NCI-H446 (cell line): ENCODE measurements around the gene ZSWIM6.

Experiments
- DNase-seq, 2 experiments: peaks; one replicate each; lab custom pipeline; 2025; lab: John Stamatoyannopoulos, UW

The ZSWIM6 gene

GRCh38 chr5:61549530-61549929 is 217.5 kb downstream of the ZSWIM6 start:
- DNase-seq = no peak

GRCh38 chr5:61551637-61552313 is 219.7 kb downstream of the ZSWIM6 start:
- DNase-seq = no peak

DNA sequence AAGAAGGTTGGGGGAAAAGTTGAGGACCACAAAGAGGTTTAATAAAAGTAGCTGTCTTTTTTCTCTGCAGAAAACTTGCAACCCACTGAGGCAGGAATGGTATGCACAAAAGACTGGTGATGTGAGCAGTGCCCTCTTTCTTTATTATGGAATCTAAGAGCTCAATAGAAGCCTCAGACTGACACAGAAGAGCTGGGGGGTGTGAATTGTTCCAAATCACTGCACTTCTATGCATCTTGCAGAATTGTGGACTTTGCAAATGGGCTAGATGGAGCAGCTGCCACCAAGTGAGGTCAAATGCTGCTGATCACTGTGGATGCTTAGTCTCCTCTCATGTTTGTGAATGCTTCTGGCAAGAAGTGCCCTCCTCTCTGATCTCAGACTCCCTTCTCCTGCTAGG is 227.1 kb downstream of the ZSWIM6 start:
- no peak for DNase-seq

- no peak for DNase-seq
These were observed 227.7 kb downstream of the ZSWIM6 start for GRCh38 chr5:61559722-61560121.

DNA sequence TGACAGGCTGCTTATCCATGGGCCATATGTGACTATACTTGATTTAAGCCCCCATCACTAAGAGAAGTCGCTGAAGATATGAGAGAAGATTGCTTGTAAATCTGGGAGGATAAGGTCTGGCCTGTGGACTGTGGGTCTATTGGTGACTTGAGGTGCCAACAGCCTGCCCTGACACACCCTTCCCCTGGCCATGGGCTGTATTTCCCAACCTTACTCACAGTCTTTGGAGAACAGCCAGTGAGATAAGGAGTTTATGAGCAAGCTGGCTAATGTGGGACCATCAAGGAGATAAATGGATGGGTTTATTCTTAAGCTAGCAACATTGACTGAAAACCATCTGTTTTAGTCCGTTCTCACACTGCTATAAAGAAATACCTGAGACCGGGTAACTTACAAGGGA is 231.3 kb downstream of the ZSWIM6 start:
- no peak for DNase-seq

DNA sequence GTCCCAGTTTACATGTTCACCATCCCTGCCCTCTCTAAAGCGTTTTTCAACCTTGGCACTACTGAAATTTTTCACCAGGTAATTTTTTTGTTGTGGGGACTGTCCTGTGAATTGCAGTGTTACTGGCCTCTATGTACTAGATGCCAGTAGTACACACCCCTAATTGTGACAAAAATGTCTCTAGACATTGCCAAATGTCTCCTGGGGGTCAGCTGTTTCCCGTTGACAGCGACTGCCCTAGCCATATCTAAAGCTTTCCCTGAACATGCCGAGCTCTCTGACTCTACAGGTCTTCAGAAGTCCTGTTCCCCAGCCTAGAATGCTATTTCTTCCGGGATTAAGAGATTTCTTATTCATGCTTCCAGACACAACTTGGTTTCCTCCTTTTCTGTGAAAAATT is 235.3 kb downstream of the ZSWIM6 start:
- no peak for DNase-seq

GRCh38 chr5:61569353-61569752 is 237.3 kb downstream of the ZSWIM6 start:
- no peak for DNase-seq

GRCh38 chr5:61570767-61571166 is 238.7 kb downstream of the ZSWIM6 start:
- no peak for DNase-seq

DNA sequence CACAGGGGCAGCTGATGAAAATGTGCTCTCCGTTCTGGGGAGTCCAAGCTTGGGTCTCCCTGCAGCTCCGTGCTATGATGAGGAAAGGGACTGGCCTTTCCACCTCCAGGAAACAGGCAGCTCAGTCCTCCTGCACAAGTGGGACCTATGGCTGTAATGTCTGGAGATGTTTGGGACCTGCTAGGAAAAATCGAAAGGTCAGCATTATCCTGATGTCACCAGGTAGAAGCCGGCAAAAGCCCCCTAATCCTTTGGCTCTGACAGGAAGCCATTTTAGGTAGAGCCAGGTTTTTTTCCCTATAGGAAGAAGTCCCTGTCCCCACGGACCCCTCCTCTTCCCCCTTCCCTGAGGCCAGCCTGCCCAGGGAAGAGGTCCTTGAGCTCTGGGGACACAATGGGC is 240.9 kb downstream of the ZSWIM6 start:
- DNase-seq = no peak

DNA sequence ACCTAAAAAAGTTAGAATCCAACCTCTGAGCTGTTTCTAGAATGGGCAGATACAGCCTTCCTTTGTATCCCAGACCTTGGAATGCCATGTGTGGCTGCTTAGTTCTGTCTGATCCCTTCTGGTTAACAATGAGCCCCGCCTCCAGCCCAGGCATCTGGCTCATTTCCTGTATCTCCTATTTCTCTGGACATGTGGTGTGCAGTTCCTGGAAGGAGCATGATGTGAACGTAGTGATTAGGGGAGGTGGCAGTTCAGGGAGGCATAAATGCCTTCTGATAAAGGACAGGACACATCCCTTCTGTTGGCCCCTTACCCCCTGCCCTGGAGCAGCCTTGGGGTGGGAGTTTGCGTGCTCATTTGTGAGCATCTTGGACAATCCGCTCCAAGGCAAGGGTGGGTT is 243.0 kb downstream of the ZSWIM6 start:
- DNase-seq = no peak

DNA sequence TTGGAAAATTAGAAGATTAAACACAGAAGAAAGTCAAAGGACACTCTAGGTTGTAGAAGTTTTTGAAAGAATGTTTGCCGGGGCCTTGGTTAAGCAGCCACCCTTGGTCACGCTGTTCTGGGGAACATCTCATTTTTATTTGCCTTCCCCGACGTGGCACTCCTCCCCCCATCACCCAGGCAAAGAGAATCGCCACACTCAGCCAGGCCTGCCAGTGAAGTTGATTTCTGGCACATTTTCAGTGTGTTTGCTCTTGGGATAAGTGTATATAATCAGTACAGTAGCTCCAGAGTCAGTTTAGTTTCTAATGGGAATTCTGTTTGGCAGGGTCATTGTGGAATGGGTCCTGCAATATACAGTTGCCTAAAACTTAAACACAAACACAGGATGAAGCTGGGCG is 243.5 kb downstream of the ZSWIM6 start:
- peak in 1 of 2 experiments; percentile 4 for DNase-seq

GRCh38 chr5:61576556-61576955 is 244.5 kb downstream of the ZSWIM6 start:
- no peak for DNase-seq

GRCh38 chr5:61578858-61579503 is 246.9 kb downstream of the ZSWIM6 start:
- DNase-seq = no peak

- DNase-seq = no peak
These were observed 250.3 kb downstream of the ZSWIM6 start for GRCh38 chr5:61582205-61582820.

DNA sequence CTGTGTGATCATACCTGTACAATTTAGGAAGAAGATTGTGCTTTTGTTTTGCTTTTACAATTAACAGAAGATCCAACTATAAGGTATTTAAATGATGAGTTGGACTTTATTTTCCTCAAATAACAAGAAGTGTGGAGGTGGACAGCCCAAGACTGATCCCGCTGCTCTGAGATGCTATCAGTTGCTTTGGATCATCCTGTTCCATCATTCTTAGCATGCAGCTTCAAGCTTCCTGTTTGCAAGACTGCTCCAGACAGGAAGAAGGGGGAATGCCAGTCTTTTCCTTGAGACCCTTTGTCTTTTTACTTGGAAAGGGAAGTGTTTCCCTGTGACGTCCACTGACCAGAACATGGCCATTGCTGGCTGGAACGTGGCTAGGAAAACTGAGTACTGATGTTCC is 250.8 kb downstream of the ZSWIM6 start:
- no peak for DNase-seq

- DNase-seq = no peak
These were observed 254.3 kb downstream of the ZSWIM6 start for GRCh38 chr5:61586096-61587084.

DNA sequence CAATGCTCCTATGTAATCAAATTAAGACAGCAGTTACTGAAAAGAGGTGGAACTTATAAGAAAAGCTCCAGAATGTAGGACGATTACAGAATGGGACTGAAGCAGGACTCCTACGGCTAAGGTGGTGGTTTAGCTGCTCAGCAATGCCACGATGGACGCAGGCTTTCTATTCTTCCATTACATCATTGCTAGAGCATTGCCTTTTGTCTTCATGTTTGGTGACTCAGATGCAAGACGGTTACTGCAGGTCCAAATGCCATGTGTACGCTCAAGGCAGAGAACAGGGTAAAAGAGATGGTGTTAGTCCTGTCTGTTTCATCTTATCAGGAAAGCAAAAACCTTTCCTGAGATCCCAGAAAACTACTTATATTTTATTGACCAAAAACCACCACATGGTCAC is 255.1 kb downstream of the ZSWIM6 start:
- DNase-seq = no peak

GRCh38 chr5:61588216-61588615 is 256.2 kb downstream of the ZSWIM6 start:
- no peak for DNase-seq

- DNase-seq = no peak
These were observed 257.9 kb downstream of the ZSWIM6 start for GRCh38 chr5:61589946-61590345.

GRCh38 chr5:61590473-61590872 is 258.4 kb downstream of the ZSWIM6 start:
- no peak for DNase-seq

DNA sequence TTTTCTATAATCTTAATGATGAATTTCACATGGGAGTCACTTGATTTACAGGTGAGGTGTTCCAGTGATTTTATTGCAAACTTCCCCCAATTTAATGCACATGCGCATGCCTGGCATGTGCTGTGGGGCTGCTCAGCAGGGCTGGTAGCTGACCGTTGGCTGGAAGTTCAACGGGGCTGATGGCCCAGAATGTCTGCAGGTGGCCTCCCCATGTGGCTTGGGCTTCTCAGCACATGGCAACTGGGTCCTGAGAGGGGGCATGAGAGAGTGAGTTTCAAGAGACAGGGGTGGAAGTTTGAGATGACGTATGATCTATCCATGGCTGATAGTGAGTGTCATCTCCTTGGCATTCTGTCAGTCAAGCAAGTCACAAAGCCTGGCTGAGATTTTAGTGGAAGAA is 259.8 kb downstream of the ZSWIM6 start:
- DNase-seq = no peak

DNA sequence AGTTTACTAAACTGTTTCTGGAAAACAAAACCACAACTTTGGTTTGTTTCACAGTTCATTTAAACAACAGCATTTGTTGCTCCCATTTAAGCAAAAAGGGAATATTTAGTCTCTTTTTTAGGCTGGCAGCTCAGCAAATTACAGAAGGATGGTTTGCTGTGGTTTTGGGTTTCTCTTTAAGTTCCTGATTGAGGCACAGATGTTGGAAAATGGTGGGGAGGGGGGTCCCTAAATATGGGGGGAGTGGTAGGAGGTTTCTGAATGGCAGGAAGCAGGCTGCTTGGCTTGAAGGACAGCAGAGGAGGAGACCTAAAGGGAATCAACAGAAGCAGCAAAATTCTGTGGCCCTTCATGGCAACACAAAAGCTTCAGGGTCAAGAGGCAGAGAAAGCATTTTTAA is 263.4 kb downstream of the ZSWIM6 start:
- no peak for DNase-seq
